Neural cell (in vitro differentiated cells): ENCODE data around the gene GSTO2. TPM values are rescaled to one million over a fixed set of nuclear protein-coding genes. Genes with fewer than 3 reads are reported as not detected.
A peak's percentile ranks its signal among the peaks of the same experiment; 100 is the strongest.

Experiments used
- H2AFZ ChIP-seq: fragments of 200-600, 300-800 bp; sonication (generic), shearing (Covaris generic); 2 replicates; pipeline ENCODE4 v1.6.0; 2014; ENCODE audit warnings: low read depth, mild to moderate bottlenecking, antibody characterized with exemption, low read length, moderate library complexity
- H3F3A ChIP-seq: fragments of 200-600 bp; shearing (Covaris generic); 2 replicates; pipeline ENCODE4 v1.6.1; 2016; ENCODE audit warnings: mild to moderate bottlenecking, moderate library complexity, mixed read lengths, antibody characterized with exemption, low read length; ENCODE audit not compliant: insufficient read depth, poor library complexity, severe bottlenecking
- H3K27ac ChIP-seq: fragments of 200-600, 300-800 bp; sonication (generic), shearing (Covaris generic); 2 replicates; pipeline ENCODE4 v1.5.1; 2014; ENCODE audit warnings: mild to moderate bottlenecking, low read length, moderate library complexity
- H3K27me3 ChIP-seq: fragments of 300-800, 200-600 bp; sonication (generic), shearing (Covaris generic); 2 replicates; pipeline ENCODE4 v1.6.0; 2014; ENCODE audit warnings: mild to moderate bottlenecking, low read depth, low read length, moderate library complexity; ENCODE audit not compliant: insufficient read depth
- H3K36me3 ChIP-seq: fragments of 300-800, 200-600 bp; sonication (generic), shearing (Covaris generic); 2 replicates; pipeline ENCODE4 v1.5.1; 2014; ENCODE audit warnings: mild to moderate bottlenecking, antibody characterized with exemption, low read length, moderate library complexity; ENCODE audit not compliant: insufficient read depth
- H3K4me2 ChIP-seq: fragments of 300-800, 200-600 bp; sonication (generic), shearing (Covaris generic); 2 replicates; pipeline ENCODE4 v1.6.0; 2014; ENCODE audit warnings: mild to moderate bottlenecking, low read length
- H3K4me3 ChIP-seq: fragments of 300-800, 200-600 bp; sonication (generic), shearing (Covaris generic); 2 replicates; pipeline ENCODE4 v1.5.1; 2014; ENCODE audit warnings: mild to moderate bottlenecking, low read length, moderate library complexity
- H3K79me2 ChIP-seq: fragments of 200-600 bp; shearing (Covaris generic); replicated peaks from 2 replicates; pipeline ENCODE4 v1.6.0; 2014; ENCODE audit warnings: mild to moderate bottlenecking, low read length, moderate library complexity; ENCODE audit not compliant: insufficient read depth
- H3K9ac ChIP-seq: fragments of 300-800, 200-600 bp; sonication (generic), shearing (Covaris generic); 2 replicates; pipeline ENCODE4 v1.6.1; 2016; ENCODE audit warnings: mild to moderate bottlenecking, low read length, mixed read lengths
- H3K9me2 ChIP-seq: fragments of 200-600 bp; shearing (Covaris generic); 2 replicates; pipeline ENCODE4 v1.6.1; 2016; ENCODE audit warnings: mild to moderate bottlenecking, low read length, mixed read lengths; ENCODE audit not compliant: insufficient read depth
- H3K9me3 ChIP-seq: fragments of 200-600, 300-800 bp; sonication (generic), shearing (Covaris generic); 2 replicates; pipeline ENCODE4 v1.6.1; 2016; ENCODE audit warnings: mild to moderate bottlenecking, mixed run types, low read length, moderate library complexity, mixed read lengths
- H4K20me1 ChIP-seq: fragments of 200-600 bp; shearing (Covaris generic); 2 replicates; pipeline ENCODE4 v1.6.1; 2016; ENCODE audit warnings: mild to moderate bottlenecking, mixed run types; ENCODE audit not compliant: insufficient read depth
- CTCF ChIP-seq: fragments of 450-650 bp; IDR thresholded peaks from 2 replicates; pipeline ENCODE4 v1.5.1; 2014; ENCODE audit warnings: antibody characterized with exemption, mild to moderate bottlenecking, moderate library complexity; ENCODE audit not compliant: poor library complexity, severe bottlenecking
- EP300 ChIP-seq: fragments of 450-650 bp; conservative IDR thresholded peaks from 2 replicates; pipeline ENCODE4 v1.6.1; 2014; ENCODE audit warnings: antibody characterized with exemption, mild to moderate bottlenecking, moderate library complexity; ENCODE audit not compliant: poor library complexity, severe bottlenecking
- EZH2 ChIP-seq: fragments of 200-600, 300-800 bp; shearing (Covaris generic), sonication (generic); IDR thresholded peaks from 2 replicates; pipeline ENCODE4 v1.6.1; 2014; ENCODE audit warnings: antibody characterized with exemption, low read length, borderline replicate concordance, mild to moderate bottlenecking; ENCODE audit not compliant: insufficient read depth, poor library complexity, severe bottlenecking
- MXI1 ChIP-seq: fragments of 450-650 bp; conservative IDR thresholded peaks from 2 replicates; pipeline ENCODE4 v1.6.1; 2014; ENCODE audit warnings: antibody characterized with exemption, mild to moderate bottlenecking; ENCODE audit not compliant: poor library complexity, severe bottlenecking
- POLR2AphosphoS5 ChIP-seq: IDR thresholded peaks from 2 replicates; pipeline ENCODE4 v1.6.1; 2012
- RAD21 ChIP-seq: fragments of 450-650 bp; conservative IDR thresholded peaks from 2 replicates; pipeline ENCODE4 v1.6.1; 2014; ENCODE audit warnings: antibody characterized with exemption, mild to moderate bottlenecking, moderate library complexity
- REST ChIP-seq: IDR thresholded peaks from 2 replicates; pipeline ENCODE4 v1.6.1; 2012; ENCODE audit warnings: borderline replicate concordance
- SMC3 ChIP-seq: fragments of 450-650 bp; conservative IDR thresholded peaks from 2 replicates; pipeline ENCODE4 v1.6.1; 2014; ENCODE audit warnings: antibody characterized with exemption, mild to moderate bottlenecking, moderate library complexity; ENCODE audit not compliant: poor library complexity
- TAF1 ChIP-seq: IDR thresholded peaks from 2 replicates; pipeline ENCODE4 v1.6.1; 2012; ENCODE audit warnings: low read depth
- polyA plus RNA-seq: library from polyadenylated mRNA; depleted of rRNA; stranded (reverse); fragments of >200 nt; gene quantifications from 2 replicates; pipeline ENCODE4 v1.2.3, GENCODE V29; 2014

Gene GSTO2
- polyA plus RNA-seq, 1 donor from 2014 or later, result 0.53 TPM

- H3K27ac ChIP-seq, result no peak overlapping the region
- no peak overlapping the region for H3K9ac ChIP-seq
- no peaks in the 10 kb centered on the region for H3K9me2 ChIP-seq
- H3K9me3 ChIP-seq, result no peaks in the 10 kb centered on the region
- H3K36me3 ChIP-seq, result no peaks in the 10 kb centered on the region
- H4K20me1 ChIP-seq, result no peaks in the 10 kb centered on the region
- no peak for TF ChIP-seq POLR2AphosphoS5
- no peak for TF ChIP-seq RAD21
- TF ChIP-seq CTCF, result no peak
- no peak for TF ChIP-seq TAF1
- TF ChIP-seq SMC3, result no peak
- TF ChIP-seq EZH2, result no peak
- no peak for TF ChIP-seq MXI1
- no peak for TF ChIP-seq EP300
- no peak for TF ChIP-seq REST
- no peak overlapping the region for H3K4me3 ChIP-seq
- H3K79me2 ChIP-seq, result no peaks in the 10 kb centered on the region
- H2AFZ ChIP-seq, result no peak overlapping the region
- no peaks in the 10 kb centered on the region for H3F3A ChIP-seq
- H3K27me3 ChIP-seq, result no peaks in the 10 kb centered on the region
- no peak overlapping the region for H3K4me2 ChIP-seq
Observed at GRCh38 chr10:104300002-104300735, 31.2 kb downstream of the GSTO2 start.

- Histone ChIP-seq H2AFZ (no peak overlapping the region), H3K27ac (no peak overlapping the region), H3K9ac (no peak overlapping the region), H3K36me3 (no peaks in the 10 kb centered on the region), H3F3A (no peaks in the 10 kb centered on the region), H3K4me2 (no peak overlapping the region), H3K79me2 (no peaks in the 10 kb centered on the region), H3K27me3 (no peaks in the 10 kb centered on the region), H4K20me1 (no peaks in the 10 kb centered on the region), H3K9me3 (no peaks in the 10 kb centered on the region), H3K9me2 (no peaks in the 10 kb centered on the region), H3K4me3 (no peak overlapping the region)
- peak; percentile 31 for TF ChIP-seq REST
- peak; percentile 31 for TF ChIP-seq CTCF
- TF ChIP-seq POLR2AphosphoS5, result no peak
- no peak for TF ChIP-seq SMC3
- no peak for TF ChIP-seq EP300
- peak; percentile 13 for TF ChIP-seq RAD21
- no peak for TF ChIP-seq MXI1
- no peak for TF ChIP-seq TAF1
- TF ChIP-seq EZH2, result no peak
Observed at GRCh38 chr10:104300736-104301292, 31.8 kb downstream of the GSTO2 start.
